Small intestine (tissue), 7 donors: ENCODE data around the gene RGS6. TPM values are rescaled to one million over a fixed set of nuclear protein-coding genes. Genes with fewer than 3 reads are reported as not detected.

Source experiments
- DNase-seq, 2 donors: peaks; one replicate each; pipeline versions ENCODE4 v3.0.0 to v3.0.0-alpha.2; 2013
- FAIRE-seq: peaks from 2 replicates; lab custom pipeline; 2012; peaks lifted over from hg19 to GRCh38; lab: Jason Lieb, UNC
- H3K27ac ChIP-seq, 3 donors: one replicate each; pipeline ENCODE4 v1.5.1; 2013; ENCODE audit warnings: low read length in 2 of 3, mild to moderate bottlenecking in 2 of 3, control low read depth in 1 of 3, inconsistent platforms in 1 of 3, low read depth in 1 of 3, moderate library complexity in 1 of 3
- H3K27me3 ChIP-seq, 3 donors: one replicate each; pipeline ENCODE4 v1.6.1; 2013; ENCODE audit warnings: low read length in 3 of 3, inconsistent platforms in 1 of 3; ENCODE audit not compliant: control insufficient read depth in 3 of 3, insufficient read depth in 3 of 3
- H3K36me3 ChIP-seq, 3 donors: one replicate each; pipeline ENCODE4 v1.6.1; 2013; ENCODE audit warnings: low read length in 3 of 3, inconsistent platforms in 1 of 3, low read depth in 1 of 3, mild to moderate bottlenecking in 1 of 3, moderate library complexity in 1 of 3; ENCODE audit not compliant: control insufficient read depth in 3 of 3, insufficient read depth in 2 of 3
- H3K4me1 ChIP-seq, 3 donors: one replicate each; pipeline ENCODE4 v1.6.1; 2013; ENCODE audit warnings: low read length in 2 of 3, inconsistent platforms in 1 of 3, low read depth in 1 of 3, mild to moderate bottlenecking in 1 of 3, moderate library complexity in 1 of 3; ENCODE audit not compliant: control insufficient read depth in 3 of 3, insufficient read depth in 2 of 3
- H3K4me3 ChIP-seq, 3 donors: one replicate each; pipeline ENCODE4 v1.5.1; 2013; ENCODE audit warnings: low read length in 3 of 3, control low read depth in 1 of 3, inconsistent platforms in 1 of 3, low read depth in 1 of 3, mild to moderate bottlenecking in 1 of 3, moderate library complexity in 1 of 3
- H3K9me3 ChIP-seq, 2 donors: one replicate each; pipeline ENCODE4 v1.6.1; 2013; ENCODE audit warnings: low read depth in 1 of 2, low read length in 1 of 2; ENCODE audit not compliant: control insufficient read depth in 2 of 2, insufficient read depth in 1 of 2
- WGBS, 3 donors: extraction: QIAGEN DNeasy Blood & Tissue Kit; methylation state at CpG; one replicate each; pipeline ENCODE4 v1.1.7; 2013; 5-methylcytosine and 5-hydroxymethylcytosine counted together
- polyA plus RNA-seq, 4 donors: library from polyadenylated mRNA; stranded (reverse) in 3 of 4; unstranded in 1 of 4; fragments of 200-250 nt in 3 of 4; fragments of 120-200 nt in 1 of 4; gene quantifications; one replicate each; pipeline versions ENCODE4 v1.2.1 to v1.2.3, GENCODE V29; 2013
- donor health status: healthy with polysubstance abuse.
- donor health status: control.
- donor health status: control.
- donor health status: Bipolar disorder and iron deficiency.
- donor health status: healthy.

Gene RGS6
- polyA plus RNA-seq, 4 donors: 0.54 to 2.1 (median 0.58) TPM; not detected in 1

DNA sequence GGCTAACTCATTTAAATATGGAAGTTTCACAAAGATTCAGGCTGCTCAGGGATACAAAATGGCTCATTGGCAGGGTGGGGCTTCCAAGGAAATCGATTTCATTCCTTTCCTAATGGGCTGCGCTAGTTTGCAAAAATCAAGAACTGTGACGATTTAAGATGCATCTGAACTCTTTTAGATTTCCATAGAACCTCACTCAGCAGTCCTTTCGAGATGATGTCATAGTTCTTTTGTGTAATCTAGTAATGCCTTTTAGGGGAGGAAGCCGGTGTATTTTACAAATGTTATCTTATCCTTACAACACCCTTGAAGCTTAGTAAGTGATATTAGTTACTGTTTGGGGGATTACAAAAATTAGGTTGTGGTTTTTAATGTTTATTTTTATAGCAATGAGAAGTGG lies 239.8 kb downstream of the RGS6 start:
- no peak for FAIRE-seq
- H3K36me3 ChIP-seq: no peaks in the 10 kb centered on the region
- 66 to 83% (median 77%) methylated on average over 5 of the region's 5 CpGs for WGBS, 3 donors

DNA sequence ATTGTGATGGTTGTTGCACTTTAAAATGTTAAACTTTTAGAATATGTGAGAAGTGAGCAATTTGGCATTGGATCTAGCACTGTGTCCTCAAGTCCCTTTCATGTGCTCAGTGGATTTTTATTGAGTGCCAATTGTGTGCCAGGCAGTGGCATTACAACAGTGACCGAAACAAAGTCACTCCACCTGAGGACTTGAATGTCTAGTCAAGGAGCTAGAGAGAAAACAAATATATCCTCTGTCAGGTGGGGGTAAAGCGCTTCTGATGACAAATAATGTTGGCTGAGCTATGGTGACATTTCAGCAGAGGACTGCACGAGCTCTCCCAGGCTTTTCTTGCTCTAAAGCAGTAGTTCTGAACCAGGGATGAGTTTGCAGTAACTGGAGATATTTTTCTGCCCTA lies 240.4 kb downstream of the RGS6 start:
- no peak for DNase-seq
- Histone ChIP-seq H3K36me3 (no peaks in the 10 kb centered on the region), H3K27ac (no peak overlapping the region), H3K27me3 (no peaks in the 10 kb centered on the region), H3K4me3 (no peak overlapping the region), H3K4me1 (no peaks in the 10 kb centered on the region), H3K9me3 (peaks cover 0 to 3% of the 10 kb centered on the region in 2 donors)
- WGBS, 3 donors: 59 to 81% (median 65%) methylated on average over 3 of the region's 3 CpGs
- no peak for FAIRE-seq

More for the DNA sequence above, 239.8 kb downstream of the RGS6 start:
- peaks cover 0 to 3% of the 10 kb centered on the region in 2 donors for H3K9me3 ChIP-seq
- H3K27me3 ChIP-seq: no peaks in the 10 kb centered on the region
- H3K27ac ChIP-seq: no peak overlapping the region
- H3K4me3 ChIP-seq: no peak overlapping the region
- no peaks in the 10 kb centered on the region for H3K4me1 ChIP-seq
- no peak for DNase-seq

DNA sequence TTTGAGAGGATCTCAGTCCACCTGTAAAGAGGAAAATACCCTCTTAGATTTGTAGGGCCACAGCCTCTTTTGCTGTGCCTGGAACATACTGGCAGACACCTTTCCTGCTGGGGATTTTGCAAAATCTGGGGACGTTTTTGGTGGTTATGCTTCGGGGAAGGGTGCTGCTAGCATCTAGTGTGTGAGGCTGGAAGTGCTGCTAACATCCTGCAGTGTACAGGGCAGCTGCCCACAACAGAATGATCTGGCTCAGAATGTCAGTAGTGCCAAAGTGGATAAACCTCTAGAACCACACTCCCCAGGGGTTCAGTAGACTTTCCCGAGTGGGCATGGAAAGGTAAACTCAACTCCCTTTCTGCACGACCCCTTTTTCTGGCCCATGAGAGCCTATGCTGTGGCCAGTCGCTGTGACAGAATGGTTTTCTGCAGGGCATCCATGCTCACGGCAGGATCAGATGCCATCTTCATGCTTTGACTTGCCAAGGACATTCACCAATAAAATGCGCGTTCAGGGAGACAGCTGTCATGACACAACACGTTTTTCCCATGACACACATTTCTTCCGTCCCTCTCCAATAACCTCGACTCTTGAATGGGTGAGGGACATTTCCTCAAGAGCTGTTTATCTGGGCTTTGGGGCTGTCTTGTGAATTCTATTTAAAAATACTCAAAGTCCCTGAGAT lies 240.9 kb downstream of the RGS6 start:
- no peak overlapping the region for H3K4me3 ChIP-seq
- no peaks in the 10 kb centered on the region for H3K4me1 ChIP-seq
- peaks cover 0 to 3% of the 10 kb centered on the region in 2 donors for H3K9me3 ChIP-seq
- no peaks in the 10 kb centered on the region for H3K36me3 ChIP-seq
- DNase-seq (no peak), FAIRE-seq (no peak)
- no peak overlapping the region for H3K27ac ChIP-seq
- no peaks in the 10 kb centered on the region for H3K27me3 ChIP-seq
- WGBS, 3 donors: 71 to 77% (median 73%) methylated on average over 11 of the region's 11 CpGs

DNA sequence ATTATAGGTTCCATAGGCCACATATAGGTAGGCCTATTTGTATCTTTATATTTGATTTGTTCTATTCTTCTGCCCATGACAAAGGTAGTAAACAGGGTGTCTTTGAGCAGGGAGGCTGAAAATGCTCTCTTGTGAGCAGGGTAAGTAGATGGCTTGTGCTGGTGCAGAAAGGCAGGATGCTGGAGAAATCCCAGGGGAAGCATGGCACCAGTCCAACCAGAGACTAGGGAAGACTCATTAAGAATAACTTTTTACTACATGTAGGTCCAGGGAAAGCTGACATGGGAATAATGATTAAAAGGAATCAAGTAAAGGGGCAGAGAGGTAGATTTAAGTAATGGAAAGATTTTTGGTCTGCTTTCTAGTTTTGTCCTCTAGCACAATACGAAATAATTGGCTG lies 245.0 kb downstream of the RGS6 start:
- no peaks in the 10 kb centered on the region for H3K36me3 ChIP-seq
- 75 to 83% (median 82%) methylated on average over 1 of the region's 1 CpG for WGBS, 3 donors
- no peak overlapping the region for H3K27ac ChIP-seq
- H3K4me1 ChIP-seq: no peaks in the 10 kb centered on the region
- H3K9me3 ChIP-seq: peaks cover 0 to 3% of the 10 kb centered on the region in 2 donors
- no peak for DNase-seq
- H3K27me3 ChIP-seq: no peaks in the 10 kb centered on the region
- FAIRE-seq: no peak
- no peak overlapping the region for H3K4me3 ChIP-seq

DNA sequence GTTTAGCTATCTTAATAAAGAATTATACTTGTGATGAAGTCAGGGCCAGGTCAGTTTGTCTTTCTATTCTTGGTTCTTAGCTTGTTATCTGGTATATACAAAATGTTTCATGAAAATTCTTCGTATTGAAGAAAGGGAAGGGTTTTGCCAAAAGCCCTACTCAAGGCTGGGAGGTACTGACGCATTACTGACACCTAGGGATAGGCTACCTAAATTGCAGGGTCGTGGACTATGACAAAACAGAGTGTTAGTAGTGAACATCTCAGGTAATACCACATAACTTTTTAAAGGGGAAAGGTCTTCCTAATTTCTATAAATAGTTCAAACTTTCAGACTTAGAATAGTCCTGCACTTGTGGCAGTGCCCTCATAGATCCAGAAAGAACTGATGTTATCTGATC lies 246.3 kb downstream of the RGS6 start:
- FAIRE-seq: no peak
- Histone ChIP-seq H3K36me3 (no peaks in the 10 kb centered on the region), H3K4me3 (no peak overlapping the region), H3K27me3 (no peaks in the 10 kb centered on the region), H3K27ac (no peak overlapping the region), H3K4me1 (no peaks in the 10 kb centered on the region), H3K9me3 (peaks cover 0 to 3% of the 10 kb centered on the region in 2 donors)
- 41 to 60% (median 57%) methylated on average over 3 of the region's 3 CpGs for WGBS, 3 donors
- no peak for DNase-seq

DNA sequence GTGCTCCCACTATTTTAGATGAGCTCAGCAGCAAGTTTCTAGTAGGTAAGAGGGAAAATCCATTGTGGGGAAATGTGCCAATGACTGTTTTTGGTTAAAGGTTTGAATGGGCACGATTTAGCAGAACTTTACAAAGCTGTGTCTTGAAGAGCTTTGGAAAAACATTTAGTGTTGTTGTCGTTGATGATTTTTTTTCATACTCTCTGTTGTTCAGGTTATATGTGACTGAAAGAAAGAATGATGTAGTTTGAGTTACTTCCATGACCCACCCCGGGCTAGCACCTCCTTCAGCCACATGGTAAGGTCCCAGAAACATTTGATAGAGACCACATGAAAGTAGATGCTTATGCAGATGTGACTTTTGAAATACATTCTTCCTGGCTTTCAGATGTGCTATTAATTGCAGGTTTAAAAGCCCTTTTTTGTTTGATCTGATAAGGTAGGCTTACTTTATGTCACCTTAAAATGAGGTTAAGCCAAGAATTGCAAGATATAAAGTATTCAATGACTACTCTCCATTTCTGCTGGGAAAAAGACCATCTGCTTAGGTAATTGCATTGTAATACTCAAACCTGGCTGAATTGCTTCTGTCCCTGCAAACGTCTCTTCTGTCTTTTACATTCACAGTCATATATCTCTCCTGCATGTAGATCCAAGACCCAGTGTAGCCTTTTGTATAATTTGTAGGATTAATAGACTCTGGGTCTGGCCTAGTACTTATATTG lies 250.6 kb downstream of the RGS6 start:
- H3K9me3 ChIP-seq: peaks cover 0 to 3% of the 10 kb centered on the region in 2 donors
- H3K4me3 ChIP-seq: no peak overlapping the region
- H3K27ac ChIP-seq: no peak overlapping the region
- no peaks in the 10 kb centered on the region for H3K27me3 ChIP-seq
- 54 to 66% (median 57%) methylated on average over 4 of the region's 4 CpGs for WGBS, 3 donors
- H3K36me3 ChIP-seq: no peaks in the 10 kb centered on the region
- no peaks in the 10 kb centered on the region for H3K4me1 ChIP-seq
- DNase-seq (no peak), FAIRE-seq (no peak)

DNA sequence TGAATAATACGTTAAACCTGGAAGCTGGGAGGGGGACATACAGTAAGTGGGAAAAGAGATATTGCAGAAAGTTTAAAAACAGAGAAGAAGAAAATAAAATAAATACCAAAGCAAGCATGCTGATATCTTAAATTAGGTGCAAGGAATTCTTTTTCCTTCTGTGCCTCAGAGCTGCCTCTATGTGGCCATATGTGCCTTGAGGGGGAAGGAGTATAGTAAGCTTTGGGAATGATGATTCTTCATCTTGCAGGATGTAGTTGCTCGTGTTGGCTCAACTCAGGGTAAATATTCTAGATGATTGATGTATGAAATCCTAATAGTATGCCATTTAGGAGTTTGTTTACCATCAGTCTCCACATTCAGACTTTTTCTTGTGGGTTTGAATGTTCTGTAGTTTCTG lies 251.4 kb downstream of the RGS6 start:
- no peaks in the 10 kb centered on the region for H3K36me3 ChIP-seq
- no peak overlapping the region for H3K27ac ChIP-seq
- no peaks in the 10 kb centered on the region for H3K4me1 ChIP-seq
- peaks cover 0 to 3% of the 10 kb centered on the region in 2 donors for H3K9me3 ChIP-seq
- FAIRE-seq (no peak), DNase-seq (no peak)
- no peak overlapping the region for H3K4me3 ChIP-seq
- WGBS, 3 donors: 56 to 59% (median 56%) methylated on average over 2 of the region's 2 CpGs
- H3K27me3 ChIP-seq: no peaks in the 10 kb centered on the region

DNA sequence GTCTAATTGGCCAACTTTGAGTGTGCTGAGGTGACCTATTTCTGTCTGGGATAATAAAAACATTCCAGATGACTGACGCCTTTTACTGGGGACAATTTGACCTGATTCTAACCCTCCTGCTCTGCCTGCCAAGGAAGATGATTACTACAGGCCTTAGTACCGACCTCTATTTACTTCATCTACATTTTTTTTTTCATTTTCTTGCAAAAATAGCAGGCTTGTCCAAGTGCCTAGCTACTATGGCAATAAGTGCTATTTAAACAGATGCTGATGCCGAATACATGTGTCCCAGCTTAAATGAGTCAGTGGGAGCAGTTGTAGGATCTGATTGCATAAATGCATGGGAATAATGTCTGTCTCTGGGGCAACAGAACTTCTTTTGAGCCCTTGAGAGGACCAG lies 254.3 kb downstream of the RGS6 start:
- H3K36me3 ChIP-seq: no peaks in the 10 kb centered on the region
- H3K27ac ChIP-seq: no peak overlapping the region
- H3K4me1 ChIP-seq: no peaks in the 10 kb centered on the region
- WGBS, 3 donors: 31 to 40% (median 32%) methylated on average over 3 of the region's 3 CpGs
- H3K4me3 ChIP-seq: no peak overlapping the region
- DNase-seq (peak in 1 of 2 donors; percentile 17), FAIRE-seq (no peak)
- no peaks in the 10 kb centered on the region for H3K27me3 ChIP-seq
- H3K9me3 ChIP-seq: no peaks in the 10 kb centered on the region
